ENCODE results near the gene SLC29A3. TPM values are rescaled to one million over a fixed set of nuclear protein-coding genes. Genes with fewer than 3 reads are reported as not detected.

SLC29A3 gene
- total and polyA plus RNA-seq, 8 donors, result 7.6 to 13.4 (median 8.1) TPM

- H3K4me3 ChIP-seq, result no peak overlapping the region
- peaks cover 0 to 1% of the 10 kb centered on the region in 2 donors for H3K4me1 ChIP-seq
- intact Hi-C loops (cut with DNase I), result no loop called here
- no peak overlapping the region for H3K27ac ChIP-seq
- H3K27me3 ChIP-seq, result no peaks in the 10 kb centered on the region
- ATAC-seq (peak; percentile 61), DNase-seq (peak in 1 of 4 donors; percentile 50)
- H3K36me3 ChIP-seq, result peaks cover 0 to 15% of the 10 kb centered on the region in 2 donors
- no peaks in the 10 kb centered on the region for H3K9me3 ChIP-seq
- peak; percentile 30 to 39 for TF ChIP-seq CTCF (IDR thresholded peaks at IDR 0.05)
Measured at GRCh38 chr10:71302874-71303568, 16.0 kb upstream of the SLC29A3 start.

DNA sequence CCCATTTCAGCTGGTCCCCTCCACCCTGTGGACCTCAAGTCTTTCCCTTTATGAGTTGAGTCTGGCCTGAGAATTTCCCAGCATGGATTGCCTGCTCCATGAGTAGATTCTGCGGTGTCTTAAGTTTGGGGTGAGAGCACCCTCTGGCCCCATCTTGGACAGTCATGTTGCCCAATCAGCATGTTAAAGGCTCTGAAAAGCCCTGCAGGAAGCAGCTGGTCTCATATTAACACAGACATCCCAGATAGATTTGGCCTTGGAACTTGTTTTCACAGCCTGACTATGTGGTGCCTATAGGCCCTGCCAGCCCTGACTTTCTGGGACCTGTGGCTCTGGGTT, 15.5 kb upstream of the SLC29A3 start:
- no peak for ATAC-seq
- intact Hi-C loops (cut with DNase I), result no loop called here
- no peak for TF ChIP-seq CTCF (IDR thresholded peaks at IDR 0.05)

GRCh38 chr10:71304914-71305313, 14.1 kb upstream of the SLC29A3 start:
- Histone ChIP-seq H3K27me3 (no peaks in the 10 kb centered on the region), H3K27ac (no peak overlapping the region), H3K4me1 (peaks cover 0 to 4% of the 10 kb centered on the region in 2 donors), H3K4me3 (no peak overlapping the region), H3K9me3 (no peaks in the 10 kb centered on the region), H3K36me3 (peaks cover 0 to 8% of the 10 kb centered on the region in 2 donors)
- intact Hi-C loops (cut with DNase I), result no loop called here
- no peak for DNase-seq
- no peak for ATAC-seq
- no peak for TF ChIP-seq CTCF (IDR thresholded peaks at IDR 0.05)

More for the DNA sequence above, 15.5 kb upstream of the SLC29A3 start:
- Histone ChIP-seq H3K4me3 (no peak overlapping the region), H3K4me1 (peaks cover 0 to 4% of the 10 kb centered on the region in 2 donors), H3K27me3 (no peaks in the 10 kb centered on the region), H3K27ac (no peak overlapping the region), H3K36me3 (peaks cover 0 to 11% of the 10 kb centered on the region in 2 donors), H3K9me3 (no peaks in the 10 kb centered on the region)
- no peak for DNase-seq

DNA sequence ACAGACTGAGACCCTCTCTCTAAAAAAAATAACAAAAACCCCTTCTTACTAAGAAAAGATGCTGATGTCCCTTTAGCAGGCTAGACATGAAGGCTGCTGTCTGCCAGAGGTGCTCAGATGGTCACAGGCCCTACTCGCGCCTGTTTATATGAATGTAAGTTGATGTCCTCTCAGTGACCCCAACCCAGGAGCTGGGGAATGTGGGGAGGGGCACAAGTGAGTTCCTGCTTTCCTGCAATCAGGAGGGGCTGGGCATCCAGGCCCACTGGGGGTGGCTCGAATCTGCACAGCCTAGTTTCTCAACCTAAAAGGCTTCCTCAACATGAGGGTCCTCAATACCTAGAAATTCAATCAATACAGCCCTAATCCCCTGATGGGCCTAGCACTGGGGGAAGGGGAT, 12.1 kb upstream of the SLC29A3 start:
- no peak for TF ChIP-seq CTCF (IDR thresholded peaks at IDR 0.05)
- H3K9me3 ChIP-seq, result no peaks in the 10 kb centered on the region
- intact Hi-C loops (cut with DNase I), result no loop called here
- no peak overlapping the region for H3K27ac ChIP-seq
- ATAC-seq (no peak), DNase-seq (no peak)
- H3K36me3 ChIP-seq, result no peaks in the 10 kb centered on the region
- no peaks in the 10 kb centered on the region for H3K27me3 ChIP-seq
- H3K4me1 ChIP-seq, result peaks cover 0 to 4% of the 10 kb centered on the region in 2 donors
- H3K4me3 ChIP-seq, result no peak overlapping the region

GRCh38 chr10:71307469-71308085, 11.5 kb upstream of the SLC29A3 start:
- H3K27me3 ChIP-seq, result no peaks in the 10 kb centered on the region
- H3K4me3 ChIP-seq, result no peak overlapping the region
- DNase-seq, result peak in 1 of 4 donors; percentile 40
- no peaks in the 10 kb centered on the region for H3K36me3 ChIP-seq
- H3K9me3 ChIP-seq, result no peaks in the 10 kb centered on the region
- ATAC-seq, result peak; percentile 51
- no peak overlapping the region for H3K27ac ChIP-seq
- TF ChIP-seq CTCF (IDR thresholded peaks at IDR 0.05), result no peak
- intact Hi-C loops (cut with DNase I), result no loop called here
- peaks cover 0 to 4% of the 10 kb centered on the region in 2 donors for H3K4me1 ChIP-seq
